ENCODE results near the gene ZP1. TPM values are rescaled to one million over a fixed set of nuclear protein-coding genes. Genes with fewer than 3 reads are reported as not detected.
"Not testable (repeated sequence)": the region's sequence is repeated elsewhere in the genome, so short reads cannot be mapped to it uniquely, and the experiment has no call there.

Gene ZP1, protein sequence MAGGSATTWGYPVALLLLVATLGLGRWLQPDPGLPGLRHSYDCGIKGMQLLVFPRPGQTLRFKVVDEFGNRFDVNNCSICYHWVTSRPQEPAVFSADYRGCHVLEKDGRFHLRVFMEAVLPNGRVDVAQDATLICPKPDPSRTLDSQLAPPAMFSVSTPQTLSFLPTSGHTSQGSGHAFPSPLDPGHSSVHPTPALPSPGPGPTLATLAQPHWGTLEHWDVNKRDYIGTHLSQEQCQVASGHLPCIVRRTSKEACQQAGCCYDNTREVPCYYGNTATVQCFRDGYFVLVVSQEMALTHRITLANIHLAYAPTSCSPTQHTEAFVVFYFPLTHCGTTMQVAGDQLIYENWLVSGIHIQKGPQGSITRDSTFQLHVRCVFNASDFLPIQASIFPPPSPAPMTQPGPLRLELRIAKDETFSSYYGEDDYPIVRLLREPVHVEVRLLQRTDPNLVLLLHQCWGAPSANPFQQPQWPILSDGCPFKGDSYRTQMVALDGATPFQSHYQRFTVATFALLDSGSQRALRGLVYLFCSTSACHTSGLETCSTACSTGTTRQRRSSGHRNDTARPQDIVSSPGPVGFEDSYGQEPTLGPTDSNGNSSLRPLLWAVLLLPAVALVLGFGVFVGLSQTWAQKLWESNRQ
- total RNA-seq, result not detected

DNA sequence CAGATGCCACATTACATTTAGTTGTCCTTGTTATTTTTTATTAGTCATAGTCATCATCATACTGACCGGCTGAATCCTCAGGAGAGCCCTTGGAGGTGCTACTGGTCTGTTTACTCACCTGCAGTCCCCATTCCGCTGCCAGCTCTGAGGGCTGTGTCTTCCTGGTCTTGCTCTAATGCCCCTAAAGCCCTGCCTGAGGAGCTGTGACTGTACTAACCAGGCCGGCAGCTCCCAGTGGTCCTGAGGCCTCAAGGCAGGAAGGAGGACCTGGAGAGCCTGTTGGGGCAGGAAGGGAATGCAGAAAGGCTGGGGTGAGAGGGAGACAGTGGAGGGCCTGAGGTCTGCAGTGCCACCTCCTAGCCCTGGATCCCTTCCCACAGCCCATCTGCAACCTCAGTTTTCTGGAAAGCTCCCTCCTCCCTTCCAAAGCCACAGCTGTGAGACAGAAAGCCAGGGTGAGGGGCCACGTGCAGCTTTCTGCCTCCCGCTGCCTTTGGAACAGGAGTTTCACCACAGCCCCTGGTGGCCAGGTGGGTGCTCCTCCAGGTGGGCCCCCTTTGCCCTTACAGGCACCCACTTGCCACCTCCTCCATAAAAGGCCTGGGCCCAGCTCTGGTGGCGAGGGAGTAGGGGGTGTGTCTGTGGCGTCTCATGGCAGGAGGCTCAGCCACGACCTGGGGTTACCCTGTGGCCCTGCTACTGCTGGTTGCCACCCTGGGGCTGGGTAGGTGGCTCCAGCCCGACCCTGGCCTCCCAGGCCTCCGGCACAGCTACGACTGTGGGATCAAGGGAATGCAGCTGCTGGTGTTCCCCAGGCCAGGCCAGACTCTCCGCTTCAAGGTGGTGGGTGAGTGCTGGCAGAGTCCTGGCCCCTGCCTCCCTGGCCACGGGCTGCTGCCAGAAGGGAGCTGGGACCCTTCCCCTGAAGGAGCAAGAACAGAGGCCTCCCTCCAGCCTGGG is at the start of gene ZP1:
ZP1 (plus strand) TSS at position 632 of the 960 bp plus-strand sequence; CDS start at position 652, 20 bp downstream.
- no peak for DNase-seq (ENCODE audit: low spot score)

DNA sequence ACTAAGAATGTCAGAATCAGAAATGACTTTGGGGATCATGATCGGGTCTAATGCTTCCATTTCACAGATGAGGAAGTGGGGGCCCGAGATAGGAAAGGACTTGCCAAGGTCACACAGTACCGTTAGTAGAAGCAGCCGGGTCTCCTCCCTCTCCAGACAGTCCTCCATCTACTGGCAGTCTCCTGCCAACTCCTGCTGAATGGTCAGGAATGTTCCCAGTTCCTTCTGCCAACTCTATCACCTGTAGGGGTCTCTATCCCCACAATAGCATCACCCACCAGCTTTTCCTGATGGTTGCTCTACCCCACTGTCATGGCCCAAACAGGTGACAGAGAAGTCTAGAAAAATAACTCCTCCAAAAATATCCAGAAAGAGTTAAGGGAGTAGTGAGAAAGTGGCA is 49.3 kb upstream of the ZP1 start:
- no peak for DNase-seq (ENCODE audit: low spot score)

DNA sequence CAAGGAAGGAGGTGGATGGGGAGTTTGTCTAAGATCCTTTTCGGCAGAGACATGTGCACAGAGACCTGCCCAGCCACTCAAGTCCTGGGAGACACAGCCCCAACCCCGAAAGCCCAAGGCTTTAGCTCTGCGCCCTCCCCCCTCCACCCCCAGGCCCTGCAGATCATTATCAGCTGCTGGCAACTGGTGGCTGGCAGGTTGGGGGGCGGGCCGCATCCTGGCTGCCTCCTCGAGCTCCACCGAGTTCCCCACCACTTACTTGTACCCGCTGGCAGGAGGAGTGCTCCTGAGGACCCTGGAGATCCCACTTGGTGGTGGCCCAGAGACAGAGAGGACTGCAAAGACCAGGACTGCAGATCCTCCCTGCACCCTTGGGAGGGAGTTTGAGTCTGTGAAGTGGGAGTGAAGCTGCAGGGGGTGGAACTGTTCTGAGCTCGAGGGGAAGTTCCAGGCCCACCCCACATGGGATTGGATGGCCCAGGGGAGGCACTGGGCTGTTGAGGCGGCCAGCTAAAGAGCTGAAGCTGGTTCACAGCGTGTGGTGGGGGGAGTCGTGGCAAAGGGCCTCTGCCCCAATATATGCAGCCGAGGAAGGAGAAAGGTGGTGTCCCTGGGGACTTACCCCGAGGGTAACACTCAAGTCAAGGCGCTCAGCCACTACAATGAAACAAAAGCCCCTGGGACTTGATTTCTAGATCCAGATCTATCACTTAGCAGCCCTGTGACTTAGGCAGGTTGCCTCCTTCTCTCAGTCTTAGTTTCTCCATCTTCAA is 45.3 kb upstream of the ZP1 start:
- DNase-seq (ENCODE audit: low spot score), result no peak

DNA sequence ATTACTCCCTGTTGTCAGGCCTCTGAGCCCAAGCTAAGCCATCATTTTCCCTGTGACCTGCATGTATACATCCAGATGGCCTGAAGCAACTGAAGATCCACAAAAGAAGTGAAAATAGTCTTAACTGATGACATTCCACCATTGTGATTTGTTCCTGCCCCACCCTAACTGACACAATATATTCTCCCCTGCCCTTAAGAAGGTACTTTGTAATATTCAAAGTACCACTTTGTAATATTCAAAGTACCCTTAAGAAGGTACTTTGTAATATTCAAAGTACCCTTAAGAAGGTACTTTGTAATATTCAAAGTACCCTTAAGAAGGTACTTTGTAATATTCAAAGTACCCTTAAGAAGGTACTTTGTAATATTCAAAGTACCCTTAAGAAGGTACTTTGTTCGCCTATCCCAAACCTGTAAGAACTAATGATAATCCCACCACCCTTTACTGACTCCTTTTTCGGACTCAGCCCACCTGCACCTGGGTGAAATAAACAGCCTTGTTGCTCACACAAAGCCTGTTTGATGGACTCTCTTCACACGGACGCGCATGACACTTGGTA is 43.5 kb upstream of the ZP1 start:
- DNase-seq (ENCODE audit: low spot score), result not testable (repeated sequence)

DNA sequence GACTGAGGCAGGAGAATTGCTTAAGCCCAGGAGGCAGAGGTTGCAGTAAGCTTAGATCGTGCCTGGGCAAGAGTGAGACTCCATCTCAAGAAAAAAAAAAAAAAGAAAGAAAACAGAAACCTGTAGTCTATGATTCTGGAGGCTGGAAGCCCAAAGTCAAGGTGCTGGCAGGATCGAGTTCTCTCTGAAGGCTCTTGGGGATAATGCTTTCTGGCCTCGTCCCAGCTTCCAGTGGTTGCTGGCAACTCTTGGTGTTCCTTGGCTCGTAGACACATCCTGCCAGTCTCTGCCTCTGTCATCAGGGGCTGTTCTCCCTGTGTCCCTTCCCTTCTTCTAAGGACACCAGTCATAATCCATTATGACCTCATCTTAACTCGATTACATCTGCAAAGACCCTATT is 42.2 kb upstream of the ZP1 start:
- DNase-seq (ENCODE audit: low spot score), result no peak

DNA sequence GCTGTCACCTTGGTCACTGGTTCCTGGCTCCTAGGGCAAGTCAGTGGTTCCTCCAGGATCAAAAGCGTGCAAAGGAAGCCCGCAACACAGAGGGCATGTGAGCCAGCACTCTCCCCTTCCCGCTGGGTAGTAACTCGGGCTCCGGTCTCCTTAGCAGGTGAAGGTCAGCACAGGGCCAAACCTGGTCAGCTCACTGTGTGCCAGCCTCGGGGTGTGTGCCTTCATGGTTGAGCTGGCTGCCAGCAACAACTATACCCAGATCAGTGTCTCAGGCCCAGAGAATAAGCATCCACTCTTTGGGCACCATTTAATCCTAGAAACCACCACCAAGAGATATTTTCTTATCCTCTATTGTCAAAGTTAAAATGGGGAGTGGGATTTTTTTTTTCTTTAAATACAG is 41.6 kb upstream of the ZP1 start:
- DNase-seq (ENCODE audit: low spot score), result no peak

DNA sequence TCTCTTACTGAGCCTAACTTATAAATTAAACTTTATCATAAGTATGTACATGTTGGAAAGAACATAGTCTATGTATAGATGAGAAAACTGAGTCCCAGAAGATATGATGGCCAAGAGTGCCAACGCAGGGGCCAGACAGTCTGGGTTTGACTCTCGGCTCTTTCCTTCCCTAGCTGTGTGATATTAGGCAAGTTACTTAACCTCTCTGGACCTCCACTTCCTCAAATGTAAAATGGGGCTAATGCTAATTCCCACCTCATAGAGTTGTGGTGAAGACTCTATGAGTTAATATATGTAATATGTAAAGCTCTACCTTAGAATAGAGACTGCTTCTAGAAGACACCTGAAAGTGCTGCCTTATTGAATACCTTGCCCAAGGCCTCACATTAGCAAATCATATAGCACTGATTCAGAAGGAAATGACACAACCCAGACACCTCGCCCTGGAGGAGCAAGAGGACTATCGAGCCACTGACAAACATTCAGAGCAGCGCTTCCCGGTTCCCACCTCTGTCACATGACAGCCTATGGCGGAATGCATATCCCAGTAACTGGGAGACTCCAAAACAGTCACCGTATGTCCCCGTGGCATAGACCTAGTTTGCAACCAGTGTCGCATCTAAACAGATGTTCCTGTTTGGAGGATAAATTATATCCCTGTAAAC is 36.7 kb upstream of the ZP1 start:
- no peak for DNase-seq (ENCODE audit: low spot score)

DNA sequence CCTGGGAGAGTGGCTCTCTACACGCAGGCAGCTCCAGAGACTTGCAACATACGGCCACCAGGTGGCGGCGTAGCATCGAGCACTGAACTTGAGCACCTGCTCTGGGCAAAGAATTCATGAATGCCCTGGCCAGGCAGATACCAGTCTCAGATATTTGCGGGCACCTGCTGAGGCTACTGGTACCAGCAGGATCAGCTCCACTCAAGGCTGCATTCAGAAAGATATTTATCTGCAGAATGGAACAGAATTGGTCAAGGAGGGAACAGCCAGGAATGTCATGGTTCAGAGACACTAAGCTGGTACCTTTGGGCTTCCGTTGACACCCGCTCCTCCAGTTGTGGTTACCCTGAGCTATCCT is 36.2 kb upstream of the ZP1 start:
- DNase-seq (ENCODE audit: low spot score), result peak; percentile 83

DNA sequence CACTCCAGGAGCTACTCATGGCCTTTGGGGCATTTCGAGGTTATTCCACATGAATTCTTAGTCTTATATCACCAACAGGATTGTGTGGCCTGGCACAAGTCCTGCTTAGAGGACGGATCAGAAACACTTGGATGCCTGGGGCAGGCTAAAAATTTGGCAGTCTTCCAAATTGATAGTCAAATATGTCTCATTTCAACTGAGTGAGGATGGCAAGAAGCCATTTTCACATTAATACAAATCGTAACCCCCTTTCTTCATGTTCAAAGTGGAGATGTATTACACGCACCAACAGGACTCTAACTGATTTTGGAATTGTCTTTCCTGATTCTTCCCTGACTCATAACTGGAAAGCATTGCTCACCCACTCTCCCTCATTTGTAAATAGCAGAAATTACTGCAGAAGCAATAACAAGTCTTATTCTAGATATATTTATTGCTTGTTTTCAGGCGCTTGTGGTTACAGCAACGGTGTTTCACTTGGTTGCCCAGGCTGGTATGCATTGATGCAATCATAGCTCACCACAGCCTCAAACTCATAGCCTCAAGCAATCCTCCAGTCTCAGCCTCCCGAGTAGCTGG is 35.8 kb upstream of the ZP1 start:
- no peak for DNase-seq (ENCODE audit: low spot score)

DNA sequence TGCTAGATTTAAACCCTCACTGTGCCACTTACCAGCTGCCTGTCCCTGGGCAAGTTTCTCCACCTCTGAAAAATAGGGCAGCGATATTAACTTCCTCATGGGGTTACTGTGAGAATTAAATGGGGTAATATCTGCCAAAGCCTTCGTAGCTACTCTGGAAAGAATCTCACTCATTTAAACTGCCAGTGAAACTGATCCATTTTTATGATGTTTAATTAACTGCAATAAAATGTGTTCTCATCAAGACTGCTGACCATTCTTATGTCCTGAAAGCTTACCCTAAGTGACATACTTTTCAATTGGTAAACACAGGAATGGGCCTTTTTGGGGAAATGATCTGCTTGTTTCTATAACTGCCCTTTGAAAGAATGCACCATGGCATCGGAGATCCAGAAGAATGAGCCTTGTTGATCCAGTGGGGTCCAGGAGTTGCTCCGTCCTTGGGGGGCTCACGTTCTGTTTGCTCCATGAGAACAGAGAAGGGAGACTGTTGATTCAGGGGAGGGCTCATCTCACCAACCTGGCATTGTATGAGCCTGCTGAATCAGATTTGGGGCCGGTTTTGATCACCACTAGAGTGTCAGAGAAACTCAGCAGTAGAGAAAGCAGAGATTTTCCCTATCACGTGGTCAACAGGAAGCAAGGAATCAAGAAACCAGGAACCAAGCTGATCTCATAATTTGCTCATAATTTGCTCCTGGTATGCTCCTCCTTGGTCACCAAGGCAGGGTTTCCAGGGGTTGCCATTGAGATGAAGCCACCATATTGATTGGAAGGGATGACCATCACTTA is 32.4 kb upstream of the ZP1 start:
- no peak for DNase-seq (ENCODE audit: low spot score)

DNA sequence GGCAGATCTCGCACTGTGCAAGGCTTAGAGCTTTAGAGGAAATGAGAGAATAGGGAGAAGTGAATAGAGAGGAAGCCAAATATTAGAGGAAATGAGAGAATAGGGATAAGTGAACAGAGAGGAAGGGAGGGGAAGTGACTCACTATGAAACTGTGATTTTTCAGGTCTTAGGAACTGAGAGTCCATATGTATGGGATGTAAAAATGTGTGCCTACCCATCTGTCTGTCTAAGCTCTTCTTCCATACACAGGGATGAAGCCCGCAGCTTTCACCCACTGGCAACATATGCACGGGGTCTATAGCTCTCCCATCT is 31.9 kb upstream of the ZP1 start:
- DNase-seq (ENCODE audit: low spot score), result no peak

DNA sequence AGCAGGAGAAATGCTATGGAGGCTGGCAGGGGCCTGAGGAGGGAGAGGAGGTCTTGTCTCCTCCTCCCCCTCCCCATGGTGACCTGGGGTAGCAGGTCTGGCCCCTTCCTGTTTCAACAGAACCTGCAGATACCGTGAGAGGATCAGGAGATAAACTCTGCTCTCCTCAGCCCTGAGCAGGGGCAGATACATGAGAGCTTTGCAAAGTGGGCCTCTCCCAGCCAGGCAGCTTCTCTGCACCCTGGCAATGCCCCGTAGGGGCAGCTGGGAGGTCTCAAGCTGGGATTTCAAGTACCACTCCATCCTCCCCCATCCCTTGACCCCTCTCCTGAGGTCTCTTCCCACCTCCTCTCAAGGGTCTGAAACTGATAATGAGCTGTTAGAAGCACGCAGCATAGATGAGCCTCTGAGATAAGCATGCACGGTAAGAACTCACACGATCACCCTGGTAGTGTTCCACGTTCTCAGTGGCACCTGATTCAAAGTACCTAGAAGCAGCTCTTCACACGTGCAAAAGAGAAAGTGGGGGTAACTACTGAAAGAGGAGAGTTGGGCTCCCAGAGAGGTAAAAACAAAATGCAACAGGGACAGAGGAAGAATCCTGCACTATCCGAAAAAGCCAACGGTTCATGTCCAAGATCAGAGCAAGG is 30.4 kb upstream of the ZP1 start:
- DNase-seq (ENCODE audit: low spot score), result no peak

DNA sequence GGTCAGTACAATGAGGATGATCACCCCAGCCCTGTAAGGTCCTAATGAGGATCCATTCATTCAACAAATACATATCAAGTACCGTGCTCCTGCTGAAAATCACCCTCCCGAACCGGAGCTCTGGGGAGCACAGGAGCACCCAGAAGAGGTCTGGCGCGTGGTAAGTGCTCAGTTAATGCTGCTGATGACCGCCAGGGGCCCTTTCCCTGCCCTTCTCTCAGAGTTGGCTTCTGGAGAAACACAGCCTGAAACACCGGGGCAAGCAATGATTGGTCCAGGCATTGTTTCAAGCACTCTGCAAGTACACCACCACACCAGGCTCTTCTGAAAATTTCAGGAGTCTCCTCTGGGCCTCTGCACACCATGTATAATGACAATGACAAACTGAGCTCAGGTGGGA is 29.2 kb upstream of the ZP1 start:
- DNase-seq (ENCODE audit: low spot score), result no peak

DNA sequence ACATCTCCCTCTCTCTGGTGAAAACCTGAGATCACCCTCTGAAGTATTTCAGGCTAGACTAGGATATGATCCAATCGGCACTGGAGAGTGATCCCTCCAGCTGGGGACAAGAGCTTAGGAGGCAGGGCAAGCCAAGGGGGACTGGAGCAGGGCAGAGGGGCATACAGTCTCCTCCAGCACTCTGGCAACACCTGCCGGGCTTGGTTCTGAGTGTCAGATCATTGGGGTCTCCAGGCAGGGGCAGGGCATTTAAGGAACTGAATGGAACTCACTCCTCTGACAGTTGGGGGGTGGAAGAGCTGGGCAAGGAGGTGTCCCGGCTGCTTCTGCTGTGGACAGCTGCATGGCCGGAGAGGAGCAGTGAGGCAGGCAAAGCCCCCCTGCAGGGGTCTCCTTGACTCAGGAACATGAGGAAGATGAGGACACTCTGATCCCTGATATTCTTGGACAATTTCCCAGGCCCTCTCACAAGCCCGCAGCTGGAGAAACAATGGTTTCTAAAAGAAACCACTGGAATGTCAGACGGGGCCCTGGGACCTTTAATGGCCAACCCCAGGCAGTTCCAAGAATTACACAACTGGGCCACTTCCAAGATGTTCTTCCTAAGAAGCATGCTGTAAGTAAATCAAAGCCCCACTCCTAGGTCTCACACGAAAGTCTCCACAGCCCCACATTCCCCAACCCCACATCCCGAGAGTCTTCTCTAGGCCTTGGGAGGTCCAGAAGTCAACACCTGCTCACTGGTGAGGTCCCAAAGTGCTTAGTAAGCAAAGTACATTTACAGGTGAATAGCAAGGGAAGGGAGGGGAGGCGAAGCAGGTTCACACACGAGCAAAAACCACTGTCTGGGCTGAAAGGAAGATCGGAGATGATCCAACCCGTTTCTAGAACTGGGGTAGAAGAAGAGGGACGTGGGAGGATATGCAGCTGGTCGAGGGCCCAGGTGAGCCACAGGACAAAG is 26.6 kb upstream of the ZP1 start:
- DNase-seq (ENCODE audit: low spot score), result peak; percentile 61

DNA sequence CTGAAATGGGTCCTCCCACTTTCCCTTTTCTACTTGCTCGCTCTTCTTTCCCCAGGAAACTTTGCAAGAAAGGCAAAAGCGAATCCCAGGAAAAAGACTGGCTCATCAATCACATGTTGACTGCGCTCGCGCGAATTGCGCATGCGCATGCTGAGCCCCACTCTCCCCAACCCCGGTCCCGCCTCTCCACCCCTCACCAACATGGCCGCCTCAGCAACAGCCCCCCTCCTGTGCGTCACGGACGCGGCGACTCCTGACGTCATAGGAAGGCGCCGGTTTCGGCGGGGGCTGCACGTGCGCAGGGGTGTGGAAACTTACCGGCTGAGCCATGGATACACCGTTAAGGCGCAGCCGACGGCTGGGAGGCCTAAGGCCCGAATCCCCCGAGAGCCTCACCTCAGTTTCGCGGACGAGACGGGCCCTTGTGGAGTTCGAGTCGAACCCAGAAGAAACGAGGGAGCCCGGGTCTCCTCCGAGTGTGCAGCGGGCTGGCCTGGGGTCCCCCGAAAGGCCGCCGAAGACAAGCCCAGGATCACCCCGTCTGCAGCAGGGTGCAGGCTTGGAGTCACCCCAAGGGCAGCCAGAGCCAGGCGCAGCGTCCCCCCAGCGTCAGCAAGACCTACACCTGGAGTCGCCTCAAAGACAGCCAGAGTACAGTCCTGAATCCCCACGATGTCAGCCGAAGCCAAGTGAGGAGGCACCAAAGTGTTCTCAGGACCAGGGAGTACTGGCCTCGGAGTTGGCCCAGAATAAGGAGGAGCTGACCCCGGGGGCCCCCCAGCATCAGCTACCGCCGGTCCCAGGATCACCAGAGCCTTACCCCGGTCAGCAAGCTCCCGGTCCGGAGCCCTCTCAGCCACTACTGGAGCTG is 25.3 kb upstream of the ZP1 start, which contains the start of gene CCDC86:
CCDC86 (plus strand) TSS at position 317 of the 871 bp plus-strand sequence; CDS start at position 329, 12 bp downstream.
- peak; percentile 98 for DNase-seq (ENCODE audit: low spot score)

DNA sequence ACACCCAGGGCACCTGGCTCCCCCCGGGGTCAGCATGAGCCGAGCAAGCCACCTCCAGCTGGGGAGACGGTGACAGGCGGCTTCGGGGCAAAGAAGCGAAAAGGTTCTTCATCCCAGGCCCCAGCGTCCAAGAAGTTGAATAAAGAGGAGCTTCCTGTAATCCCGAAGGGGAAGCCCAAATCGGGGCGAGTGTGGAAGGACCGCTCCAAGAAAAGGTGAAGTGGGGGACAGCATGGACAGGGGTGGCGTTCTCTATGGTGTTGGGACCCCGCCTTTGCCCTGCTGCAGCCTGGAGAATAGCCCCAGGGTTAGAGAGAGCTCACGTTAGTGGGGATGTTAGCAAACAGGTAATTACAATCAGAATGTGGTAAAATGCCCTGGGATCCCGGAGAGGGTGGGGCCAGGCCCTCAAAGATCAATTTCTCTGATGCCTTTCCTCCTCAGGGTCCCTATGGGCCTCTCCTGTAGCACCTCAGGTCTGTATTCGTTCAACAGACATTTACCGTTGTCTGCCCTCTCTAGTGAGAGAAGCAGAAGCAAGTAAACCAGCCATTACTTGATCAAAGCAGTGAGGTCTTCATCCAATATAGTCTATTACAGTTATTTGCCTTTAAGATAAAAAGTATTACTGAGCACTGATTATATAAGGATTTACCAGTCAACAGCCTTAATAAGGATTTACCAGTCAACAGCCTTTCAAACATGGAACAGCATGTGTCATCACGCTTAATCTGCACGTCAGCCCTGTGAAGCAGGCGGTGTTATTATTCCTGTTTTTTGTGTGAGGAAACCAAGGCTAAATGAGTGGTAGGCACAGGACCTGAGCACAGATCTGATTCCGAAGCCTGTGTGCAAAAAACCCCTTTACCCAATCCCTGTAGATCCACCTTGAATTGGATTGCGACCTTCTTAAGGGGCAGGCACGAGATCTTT is 24.4 kb upstream of the ZP1 start:
- DNase-seq (ENCODE audit: low spot score), result no peak
